Panc1 (cell line): Measurements from ENCODE around the gene SWAP70. TPM values are rescaled to one million over a fixed set of nuclear protein-coding genes. Genes with fewer than 3 reads are reported as not detected.

Source experiments
- ATAC-seq: fragments of 200-7000 bp; cut with Tn5 transposase; 2 replicates; pipeline ENCODE4 v1.9.1; 2020; ENCODE audit warnings: mild to moderate bottlenecking, moderate library complexity
- BruUV-seq: library from RNA; stranded (reverse); fragments of 400-500 nt; replicated peaks from 2 replicates; lab custom pipeline; 2021; lab: Mats Ljungman, UMichigan
- CTCF ChIA-PET: fragments of 300-600 bp; sonication (Branson Sonifier 250); formaldehyde crosslinking; loops from one replicate; lab custom pipeline; 2022; ENCODE audit warnings: antibody characterized with exemption; lab: Charles Lee
- POLR2A ChIA-PET: fragments of 300-600 bp; sonication (Branson Sonifier 250); formaldehyde crosslinking; loops from one replicate; lab custom pipeline; 2022; ENCODE audit warnings: antibody characterized with exemption; lab: Charles Lee
- DNase-seq: peaks from one replicate; pipeline ENCODE4 v3.0.0-alpha.2; 2010; ENCODE audit warnings: low read depth, low spot score
- H3K27ac ChIP-seq: 2 replicates; pipeline ENCODE4 v1.5.1; 2011; ENCODE audit warnings: mild to moderate bottlenecking, low read length, inconsistent platforms
- H3K27me3 ChIP-seq: fragments of 200-500 bp; sonication (Bioruptor generic); 2 replicates; pipeline ENCODE4 v1.6.0; 2014; ENCODE audit warnings: low read length, inconsistent platforms; ENCODE audit not compliant: control insufficient read depth, insufficient read depth
- H3K36me3 ChIP-seq: fragments of 200-500 bp; sonication (Bioruptor generic); 2 replicates; pipeline ENCODE4 v1.5.1; 2014; ENCODE audit warnings: inconsistent platforms, mild to moderate bottlenecking, low read length, moderate library complexity; ENCODE audit not compliant: control insufficient read depth, insufficient read depth
- H3K4me1 ChIP-seq: 2 replicates; pipeline ENCODE4 v1.5.1; 2011; ENCODE audit warnings: inconsistent platforms, mild to moderate bottlenecking, low read length, moderate library complexity; ENCODE audit not compliant: control insufficient read depth, insufficient read depth
- H3K4me3 ChIP-seq, 2 experiments: 2 replicates each; pipeline ENCODE4 v1.5.1; 2011 to 2012; ENCODE audit warnings: low read depth in 2 of 2, low read length in 2 of 2, mild to moderate bottlenecking in 2 of 2, inconsistent platforms in 1 of 2, moderate library complexity in 1 of 2
- H3K9me3 ChIP-seq: fragments of 200-500 bp; sonication (Bioruptor generic); 2 replicates; pipeline ENCODE4 v1.5.1; 2014; ENCODE audit warnings: low read depth, mild to moderate bottlenecking, inconsistent platforms, low read length, moderate library complexity; ENCODE audit not compliant: control insufficient read depth, insufficient read depth
- CTCF ChIP-seq: fragments of 450-650 bp; IDR thresholded peaks from 2 replicates; pipeline ENCODE4 v1.5.1; 2017; ENCODE audit warnings: mild to moderate bottlenecking
- POLR2AphosphoS5 ChIP-seq: IDR thresholded peaks from 2 replicates; pipeline ENCODE4 v1.6.1; 2012; ENCODE audit warnings: mild to moderate bottlenecking, low read depth, low read length, moderate library complexity
- REST ChIP-seq, 2 experiments: IDR thresholded peaks; 2 replicates each; pipeline ENCODE4 v1.6.1; 2011 to 2012; ENCODE audit warnings: low read depth in 2 of 2, control low read depth in 1 of 2, low read length in 1 of 2, mild to moderate bottlenecking in 1 of 2, moderate library complexity in 1 of 2; ENCODE audit not compliant: insufficient read depth in 1 of 2
- in situ Hi-C: cut with HindIII; loops from 2 replicates; pipeline ENCODE4 v1.10.0; 2016; ENCODE audit warnings: low sequenced_read_pairs, low pct_unique_long_range_greater_than_20kb
- intact Hi-C: fragments of 100-400 bp; cut with micrococcal nuclease; formaldehyde crosslinking; loops from one replicate; pipeline ENCODE4 v1.10.0; 2022; ENCODE audit not compliant: unreplicated experiment
- total RNA-seq: library from RNA; stranded (reverse); gene quantifications from one replicate; pipeline ENCODE4 v1.2.1, GENCODE V29; 2021; ENCODE audit not compliant: unreplicated experiment

SWAP70 gene
- total RNA-seq, 1 experiment from 2014 or later = 96.0 TPM

- no peak for TF ChIP-seq REST (IDR thresholded peaks at IDR 0.05; ENCODE audit: insufficient read depth in 1 of 2, low read depth in 2 of 2, low read length in 1 of 2)
- no peak for TF ChIP-seq POLR2AphosphoS5
- TF ChIP-seq CTCF = no peak
- BruUV-seq = no TSS peak
- H3K9me3 ChIP-seq = no peaks in the 10 kb centered on the region
- ChIA-PET CTCF (no interaction called here), POLR2A (interaction anchor here (1.0 kb wide), 1 partner anchor 284 kb away, joined by 4 read pairs; no protein-coding TSS in a partner anchor)
- no peak for DNase-seq
- H3K4me1 ChIP-seq = peaks cover 35% of the 10 kb centered on the region
- no peak overlapping the region for H3K4me3 ChIP-seq
- ATAC-seq = peak; percentile 69
- intact Hi-C loops = no loop called here
- H3K27me3 ChIP-seq = no peaks in the 10 kb centered on the region
- in situ Hi-C loops = no loop called here
- H3K27ac ChIP-seq = peak overlapping the region; percentile 88
- H3K36me3 ChIP-seq = peaks cover 9% of the 10 kb centered on the region
Observed at GRCh38 chr11:9774591-9775397, 110.9 kb downstream of the SWAP70 start.

GRCh38 chr11:9775398-9775779 lies 111.5 kb downstream of the SWAP70 start:
- POLR2A ChIA-PET = interaction anchor here (1.0 kb wide), 1 partner anchor 285 kb away, joined by 4 read pairs; no protein-coding TSS in a partner anchor
- CTCF ChIA-PET = interaction anchor here (0.7 kb wide), 1 partner anchor 591 kb away, joined by 3 read pairs; no protein-coding TSS in a partner anchor
- H3K4me1 ChIP-seq = peaks cover 35% of the 10 kb centered on the region

More at GRCh38 chr11:9775398-9775779, 111.5 kb downstream of the SWAP70 start:
- Histone ChIP-seq H3K9me3 (no peaks in the 10 kb centered on the region), H3K27me3 (no peaks in the 10 kb centered on the region), H3K36me3 (peaks cover 10% of the 10 kb centered on the region), H3K4me3 (no peak overlapping the region), H3K27ac (peak overlapping the region; percentile 88)
- intact Hi-C loops (no loop called here), in situ Hi-C loops (no loop called here)
- no TSS peak for BruUV-seq
- no peak for TF ChIP-seq REST (IDR thresholded peaks at IDR 0.05; ENCODE audit: insufficient read depth in 1 of 2, low read depth in 2 of 2, low read length in 1 of 2)
- ATAC-seq (peak; percentile 18; the same call in 1 of the 2 replicates), DNase-seq (no peak)
